Adrenal gland (tissue), 5 donors: ENCODE measurements around the gene LDB2.

Experiments
- CTCF ChIP-seq, 6 experiments: fragments of 450-650 bp in 4 of 6; fragments of 200-600 bp in 2 of 6; sonication (generic) in 1 of 6; IDR thresholded peaks; 1 replicate in 5 of 6; 2 replicates in 1 of 6; pipeline versions ENCODE4 v1.5.1 to v1.8.0; 2016 to 2021; ENCODE audit warnings: antibody characterized with exemption in 6 of 6, mild to moderate bottlenecking in 2 of 6, moderate library complexity in 1 of 6
- POLR2A ChIP-seq, 2 donors: fragments of 450-650 bp; IDR thresholded peaks; one replicate each; pipeline ENCODE4 v1.6.1; 2017; ENCODE audit warnings: antibody characterized with exemption in 2 of 2, mild to moderate bottlenecking in 2 of 2, moderate library complexity in 1 of 2
- donor health status: DM: no; HTN: no; CAD: no.

- TF ChIP-seq CTCF (IDR thresholded peaks at IDR 0.05) (no peak), POLR2A (IDR thresholded peaks at IDR 0.05) (no peak)
Observed at GRCh38 chr4:16785793-16786527, 112.5 kb downstream of the LDB2 start.
